NOMO-1 (cell line): ENCODE data around the gene INO80.

ENCODE experiments used
- DNase-seq, 2 experiments: peaks; one replicate each; lab custom pipeline; 2025; ENCODE audit not compliant: unreplicated experiment in 2 of 2; lab: John Stamatoyannopoulos, UW

Gene INO80

DNA sequence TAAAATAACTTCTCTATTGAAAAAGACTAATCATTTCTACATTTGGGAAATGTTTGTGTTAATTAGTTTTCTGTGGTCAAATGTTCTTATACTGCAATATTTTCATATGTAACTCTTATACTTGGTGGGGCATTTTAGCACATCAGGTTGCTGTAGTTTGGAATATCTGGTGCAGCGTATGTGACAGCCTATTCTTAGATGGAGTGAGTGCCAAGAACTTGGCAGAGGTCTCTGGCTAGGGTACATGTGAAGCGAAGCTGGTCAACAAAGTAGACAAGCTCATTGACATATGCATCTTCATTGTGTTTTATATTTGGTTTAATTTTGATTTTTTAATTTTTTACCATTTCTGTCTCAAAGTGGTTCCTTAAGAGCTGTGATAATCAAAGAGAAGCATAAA is 109.6 kb downstream of the INO80 start:
- DNase-seq = no peak

DNA sequence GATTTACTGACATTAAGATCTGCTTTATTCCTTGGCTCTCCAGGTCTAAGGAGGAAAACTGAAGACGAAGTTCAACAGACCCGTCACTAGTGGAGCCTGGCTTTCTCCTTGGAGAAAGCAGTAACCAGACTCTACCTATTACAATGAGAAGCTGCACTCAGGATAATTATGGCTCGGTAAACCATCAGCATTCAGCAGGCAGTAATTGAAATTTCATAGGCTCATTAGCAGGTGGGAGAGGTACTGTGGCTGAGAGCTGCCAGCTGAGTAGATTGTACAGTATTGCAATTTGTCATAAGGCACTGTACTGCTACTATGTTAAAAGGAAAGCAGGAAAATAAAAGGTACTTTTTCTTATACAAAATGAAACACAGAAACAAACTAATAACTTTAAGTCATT is 111.6 kb downstream of the INO80 start:
- no peak for DNase-seq

- DNase-seq = no peak
Observed at GRCh38 chr15:41001524-41002214, 114.4 kb downstream of the INO80 start.

GRCh38 chr15:40999190-40999589 is 116.9 kb downstream of the INO80 start:
- no peak for DNase-seq

DNA sequence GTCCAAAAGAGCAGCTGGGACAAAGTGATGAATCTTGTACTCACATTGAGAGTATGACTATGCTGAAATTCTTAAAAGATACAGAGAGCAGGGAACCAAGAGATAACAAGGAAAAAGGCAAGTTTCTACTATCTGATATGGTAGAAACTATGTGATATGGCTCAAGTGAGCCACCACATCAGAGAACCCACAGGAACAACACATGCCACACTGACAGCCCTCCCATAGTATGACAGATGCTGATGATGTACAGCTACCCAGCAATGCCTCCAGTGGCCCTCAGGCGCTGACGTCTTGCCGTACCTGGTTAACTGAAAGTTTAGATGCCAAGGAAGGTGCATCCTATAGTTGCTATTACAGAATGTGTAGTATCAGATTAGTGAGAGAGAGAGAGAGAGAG is 120.4 kb downstream of the INO80 start:
- DNase-seq = no peak

DNA sequence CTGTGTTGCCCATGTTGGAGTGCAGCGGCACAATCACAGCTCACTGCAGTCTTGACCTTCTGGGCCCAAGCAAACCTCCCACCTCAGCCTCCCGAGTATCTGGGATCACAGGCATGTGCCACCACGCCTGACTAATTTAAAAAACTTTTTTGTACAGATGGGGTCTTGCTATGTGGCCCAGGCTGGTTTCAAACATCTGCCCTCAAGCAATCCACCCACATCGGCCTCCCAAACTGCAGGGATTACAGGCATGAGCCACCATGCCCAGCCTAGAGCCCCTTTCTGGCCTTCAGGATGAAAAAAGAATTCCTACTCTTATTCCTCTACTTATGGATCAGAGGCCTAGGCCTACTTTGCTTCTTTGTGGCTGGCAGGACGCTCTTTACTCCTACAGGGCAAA is 123.3 kb downstream of the INO80 start:
- no peak for DNase-seq

DNA sequence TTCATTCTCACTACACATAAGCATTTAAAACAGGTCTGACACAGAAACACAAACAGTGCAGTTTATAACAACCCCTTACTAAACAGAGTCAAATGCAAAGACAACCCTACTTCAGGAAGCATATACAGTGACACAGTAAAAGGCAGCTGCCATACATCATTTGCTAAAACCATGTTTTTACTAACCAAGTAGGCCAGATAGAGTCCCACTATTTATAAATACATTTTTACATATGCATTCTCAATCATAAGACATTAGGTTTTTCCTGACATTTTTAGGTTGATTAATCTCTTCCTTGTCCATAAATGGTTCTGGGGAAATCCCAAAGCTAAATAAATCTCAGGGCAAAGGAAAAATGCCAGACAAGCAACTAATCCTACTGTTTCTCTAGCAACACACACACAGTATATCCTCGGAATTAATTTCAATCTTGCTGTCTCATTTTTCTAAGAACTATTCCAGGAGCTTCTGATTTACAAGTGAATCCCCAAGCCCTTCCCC is 123.8 kb downstream of the INO80 start:
- no peak for DNase-seq

- DNase-seq = no peak
Observed at GRCh38 chr15:40991355-40991754, 124.7 kb downstream of the INO80 start.

- DNase-seq = no peak
Observed at GRCh38 chr15:40990789-40991188, 125.3 kb downstream of the INO80 start.

DNA sequence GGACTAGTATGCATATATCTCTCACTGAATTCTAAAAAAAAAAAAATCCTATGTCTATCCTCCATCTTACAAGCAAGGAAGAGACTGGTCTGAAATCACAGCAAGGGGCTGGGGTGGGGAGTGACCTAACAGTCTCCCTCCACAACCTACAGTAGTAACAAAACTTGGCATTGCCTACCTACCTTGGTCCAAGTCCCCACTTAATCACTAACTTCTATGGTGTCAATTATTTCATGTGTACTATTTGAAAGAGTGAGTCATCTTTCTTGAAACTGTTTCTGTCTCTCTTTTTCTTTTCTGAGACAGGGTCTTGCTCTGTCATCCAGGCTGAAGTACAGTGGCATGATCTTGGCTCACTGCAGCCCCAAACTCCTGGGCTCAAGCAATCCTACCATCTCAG is 126.0 kb downstream of the INO80 start:
- no peak for DNase-seq

DNA sequence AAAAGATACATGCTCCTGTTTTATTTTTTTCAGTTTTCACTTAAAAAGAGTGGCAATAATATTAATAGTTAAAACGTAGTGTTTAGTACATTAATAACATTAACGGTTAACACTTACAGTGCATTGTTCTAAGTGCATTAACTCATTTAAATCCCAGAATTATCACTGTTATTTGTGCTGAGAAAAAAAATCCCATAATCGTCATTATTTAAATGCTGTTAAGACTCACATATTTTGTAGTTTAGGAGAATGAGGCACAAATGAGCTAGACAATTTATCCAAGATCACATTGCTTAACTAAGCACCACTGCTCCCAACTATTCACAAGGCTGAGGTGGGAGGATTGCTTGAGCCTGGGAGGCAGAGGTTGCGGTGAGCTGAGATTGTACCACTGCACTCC is 127.9 kb downstream of the INO80 start:
- no peak for DNase-seq

DNA sequence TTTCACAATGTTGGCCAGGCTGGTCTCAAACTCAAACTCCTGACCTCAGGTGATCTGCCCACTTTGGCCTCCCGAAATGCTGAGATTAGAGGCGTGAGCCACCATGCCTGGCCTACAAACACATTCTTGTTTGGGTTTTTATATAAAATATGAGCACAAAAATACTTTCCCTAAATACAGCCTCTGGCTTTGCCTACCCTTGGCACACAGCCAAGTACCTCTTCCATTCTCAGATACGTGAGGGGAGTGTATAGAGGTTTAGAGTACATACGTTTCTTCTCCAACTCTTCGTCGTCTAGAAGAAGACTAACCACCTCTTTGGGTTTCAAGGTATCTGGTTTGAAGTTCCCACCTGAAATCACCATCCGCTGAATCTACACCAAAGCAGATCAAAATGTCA is 129.3 kb downstream of the INO80 start:
- DNase-seq = no peak

GRCh38 chr15:40985541-40986330 is 130.3 kb downstream of the INO80 start:
- DNase-seq = no peak

DNA sequence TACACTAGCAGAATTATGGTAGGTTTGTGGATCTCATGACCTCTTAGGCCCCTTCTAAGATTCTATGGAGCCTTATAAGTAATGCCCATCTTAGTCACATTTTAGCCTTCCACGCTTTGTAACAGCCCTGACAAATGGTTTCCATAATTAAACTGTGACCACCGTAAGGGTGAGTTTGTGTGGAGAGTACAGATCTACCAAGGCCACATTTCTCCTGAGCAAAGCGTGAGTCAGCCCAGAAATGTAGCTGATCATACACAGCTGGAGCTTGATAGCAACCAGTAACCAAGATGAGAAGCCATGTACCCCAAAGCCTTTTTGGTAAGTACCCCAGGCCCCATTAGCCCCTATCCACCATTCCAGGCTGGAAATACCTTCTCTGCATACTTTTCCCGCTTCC is 131.1 kb downstream of the INO80 start:
- no peak for DNase-seq

GRCh38 chr15:40984406-40984805 is 131.7 kb downstream of the INO80 start:
- no peak for DNase-seq

DNA sequence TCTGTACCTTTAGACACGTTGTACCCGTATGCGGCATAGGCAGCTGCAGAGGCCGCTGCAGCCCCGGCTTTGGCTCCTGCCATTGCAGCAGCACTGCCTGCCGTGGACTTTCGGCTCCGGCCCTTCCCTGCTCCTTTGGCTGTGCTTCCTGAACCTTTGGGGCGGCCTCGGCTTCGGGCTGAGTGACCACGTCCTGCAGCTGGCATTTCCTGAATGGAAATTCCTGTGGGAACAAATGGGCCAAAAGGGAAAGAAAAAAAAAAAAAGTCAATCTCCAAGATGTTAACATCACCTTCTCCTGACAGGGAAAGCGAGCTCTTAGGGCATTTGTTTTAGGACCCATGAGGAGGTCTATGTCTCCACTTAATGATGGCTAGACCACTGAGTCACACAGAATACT is 133.2 kb downstream of the INO80 start:
- no peak for DNase-seq

DNA sequence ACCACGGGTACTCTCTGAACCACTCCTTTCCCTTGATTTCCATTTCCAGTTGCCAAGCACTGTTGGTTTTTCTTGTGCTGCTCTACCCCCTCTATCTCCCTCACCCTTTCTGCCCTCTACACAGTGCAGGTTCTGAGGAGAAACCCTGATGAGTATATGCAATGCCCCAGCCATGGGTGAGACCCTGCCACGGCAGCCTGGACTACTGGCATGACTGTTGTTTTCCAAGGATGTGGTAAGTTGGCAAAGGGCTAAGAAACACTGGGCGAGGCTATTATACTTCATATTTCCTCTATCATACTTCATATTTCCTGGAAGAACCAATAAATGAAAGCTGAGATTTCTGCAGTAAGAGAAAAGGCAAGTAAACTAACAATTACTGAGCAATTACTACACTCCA is 134.9 kb downstream of the INO80 start:
- no peak for DNase-seq

DNA sequence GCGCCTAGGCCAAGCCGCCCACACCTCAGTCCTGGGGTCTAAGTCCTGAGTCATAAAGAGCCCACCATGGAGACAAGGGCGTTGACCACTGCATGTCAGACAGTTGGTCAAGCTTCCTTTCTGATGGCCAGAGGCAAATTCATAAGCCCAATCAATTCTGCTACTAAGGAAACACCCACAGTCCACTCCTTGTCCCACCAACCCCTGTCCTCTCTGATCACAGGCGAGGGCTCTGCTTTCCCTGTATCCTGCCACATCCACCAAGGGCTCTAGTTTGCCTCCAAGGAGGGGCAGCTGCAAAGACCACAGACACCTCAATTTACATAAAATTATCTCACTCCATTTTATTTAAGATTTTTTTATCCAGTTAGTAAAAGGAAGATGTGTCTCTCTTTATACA is 137.5 kb downstream of the INO80 start:
- DNase-seq = no peak

DNA sequence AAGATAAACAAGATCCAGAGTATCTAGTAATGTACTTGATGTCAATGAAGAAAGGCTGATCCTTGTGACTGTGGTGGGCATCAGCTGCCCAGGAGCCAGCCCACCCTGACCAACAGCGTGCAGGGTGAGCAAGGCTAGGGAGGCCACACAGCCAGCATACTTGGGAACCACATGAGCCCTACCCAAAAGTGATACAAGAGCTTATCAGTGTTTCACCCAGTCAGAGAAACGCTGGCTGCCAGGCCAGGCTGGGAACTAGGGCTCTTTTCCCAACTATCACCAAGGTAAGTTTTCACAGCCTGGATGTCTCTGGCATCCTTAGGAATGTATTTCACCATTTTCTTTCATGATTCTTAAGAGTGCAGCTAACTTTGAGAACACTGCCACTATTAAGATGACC is 137.9 kb downstream of the INO80 start:
- DNase-seq = no peak

GRCh38 chr15:40976819-40977218 is 139.3 kb downstream of the INO80 start:
- DNase-seq = no peak

DNA sequence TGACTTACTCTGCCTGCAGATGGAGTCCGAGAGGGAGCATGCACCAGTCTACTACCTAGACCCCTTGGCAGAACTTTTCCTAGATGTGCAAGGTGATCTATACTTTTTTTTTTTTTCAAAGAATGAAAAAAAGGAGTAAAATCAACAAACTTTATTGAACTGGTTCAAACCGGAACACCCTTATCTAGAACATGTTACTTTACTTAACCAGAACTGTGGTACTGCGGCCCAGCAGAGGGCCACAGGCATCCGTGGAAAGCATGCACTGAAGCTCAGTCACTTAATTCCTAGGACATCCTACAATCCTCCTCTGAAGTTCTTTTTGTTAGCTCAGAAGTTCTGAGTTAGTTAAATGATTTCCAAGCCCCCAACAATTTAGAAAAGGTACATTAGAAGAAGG is 141.2 kb downstream of the INO80 start:
- no peak for DNase-seq

DNA sequence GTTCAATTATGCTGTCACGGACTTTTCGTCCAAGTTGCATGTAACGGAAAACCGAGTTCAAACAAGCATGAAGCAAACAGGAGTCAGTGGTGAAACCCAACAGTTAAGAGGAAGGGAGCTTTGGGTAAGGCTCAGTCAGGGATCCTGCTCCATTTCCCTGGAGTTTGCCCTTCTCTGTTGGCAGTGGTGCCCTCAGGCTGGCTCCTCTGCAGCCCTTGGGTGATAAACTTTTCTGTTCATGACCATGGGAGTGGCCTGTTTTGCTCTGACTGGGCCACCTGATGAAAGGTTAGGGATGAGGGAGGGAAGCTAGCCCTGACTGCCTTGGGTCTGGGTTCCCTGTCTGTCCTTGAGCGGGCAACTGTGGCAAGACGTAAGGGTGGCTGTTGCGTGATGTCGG is 146.7 kb downstream of the INO80 start:
- DNase-seq = no peak
